ENCODE data around the gene OSBPL3.
"Not testable (repeated sequence)": the region's sequence is repeated elsewhere in the genome, so short reads cannot be mapped to it uniquely, and the experiment has no call there.

OSBPL3 gene

GRCh38 chr7:24979863-24980533 lies at the start of gene OSBPL3:
Gene OSBPL3 (minus strand): TSS chr7:24980178. CDS start chr7:24892472, 87,706 bp downstream.
- DNase-seq, result peak; percentile 96

- DNase-seq, result peak; percentile 6
Measured at GRCh38 chr7:25029075-25029474, 49.1 kb upstream of the OSBPL3 start.

- DNase-seq, result peak; percentile 22
Measured at GRCh38 chr7:25028370-25029021, 48.5 kb upstream of the OSBPL3 start.

GRCh38 chr7:25026156-25026555 lies 46.2 kb upstream of the OSBPL3 start:
- DNase-seq, result no peak

GRCh38 chr7:25025218-25025671 lies 45.3 kb upstream of the OSBPL3 start:
- DNase-seq, result no peak

GRCh38 chr7:25024066-25024465 lies 44.1 kb upstream of the OSBPL3 start:
- no peak for DNase-seq

GRCh38 chr7:25017671-25018070 lies 37.7 kb upstream of the OSBPL3 start:
- not testable (repeated sequence) for DNase-seq

GRCh38 chr7:25014756-25015155 lies 34.8 kb upstream of the OSBPL3 start:
- no peak for DNase-seq

- not testable (repeated sequence) for DNase-seq
Measured at GRCh38 chr7:25012710-25013109, 32.7 kb upstream of the OSBPL3 start.

- DNase-seq, result no peak
Measured at GRCh38 chr7:25012254-25012653, 32.3 kb upstream of the OSBPL3 start.

- no peak for DNase-seq
Measured at GRCh38 chr7:25009257-25009656, 29.3 kb upstream of the OSBPL3 start.

GRCh38 chr7:25007668-25008067 lies 27.7 kb upstream of the OSBPL3 start:
- no peak for DNase-seq

GRCh38 chr7:25006276-25006675 lies 26.3 kb upstream of the OSBPL3 start:
- DNase-seq, result no peak

- no peak for DNase-seq
Measured at GRCh38 chr7:25005658-25006057, 25.7 kb upstream of the OSBPL3 start.

- no peak for DNase-seq
Measured at GRCh38 chr7:25002786-25003185, 22.8 kb upstream of the OSBPL3 start.

GRCh38 chr7:24995466-24995865 lies 15.5 kb upstream of the OSBPL3 start:
- no peak for DNase-seq

- no peak for DNase-seq
Measured at GRCh38 chr7:24992314-24992713, 12.3 kb upstream of the OSBPL3 start.

- DNase-seq, result no peak
Measured at GRCh38 chr7:24991353-24991752, 11.4 kb upstream of the OSBPL3 start.

GRCh38 chr7:24987331-24987842 lies 7.4 kb upstream of the OSBPL3 start:
- no peak for DNase-seq

- no peak for DNase-seq
Measured at GRCh38 chr7:24982917-24983316, 2.9 kb upstream of the OSBPL3 start.

GRCh38 chr7:24981171-24981951 lies 1.4 kb upstream of the OSBPL3 start:
- DNase-seq, result peak; percentile 57

- DNase-seq, result peak; percentile 36
Measured at GRCh38 chr7:24980534-24981170, 674 bp upstream of the OSBPL3 start.

- DNase-seq, result peak; percentile 78
Measured at GRCh38 chr7:24979470-24979862, 512 bp downstream of the OSBPL3 start.
